ENCODE data around the gene ZNRF1.

GRCh38 chr16:75073545-75074303, 74.9 kb downstream of the ZNRF1 start:
- TF ChIP-seq POLR2A (IDR thresholded peaks at IDR 0.05) (no peak), CTCF (IDR thresholded peaks at IDR 0.05) (no peak)

Measured in suprapubic skin (tissue), 3 donors.